NCI-H82 treated with DMSO at 0.1 percent for 48 hours (cell line): Measurements from ENCODE around the gene CEP89.
"Not testable (repeated sequence)": the region's sequence is repeated elsewhere in the genome, so short reads cannot be mapped to it uniquely, and the experiment has no call there.

Experiments
- DNase-seq: peaks from one replicate; lab custom pipeline; 2025; ENCODE audit not compliant: unreplicated experiment; lab: John Stamatoyannopoulos, UW

Gene CEP89

GRCh38 chr19:32969549-32969948 is 2.2 kb downstream of the CEP89 start:
- DNase-seq: no peak

- no peak for DNase-seq
These were observed 5.0 kb downstream of the CEP89 start for GRCh38 chr19:32966750-32967149.

GRCh38 chr19:32945260-32945659 is 26.5 kb downstream of the CEP89 start:
- no peak for DNase-seq

GRCh38 chr19:32941273-32941672 is 30.5 kb downstream of the CEP89 start:
- not testable (repeated sequence) for DNase-seq

- DNase-seq: no peak
These were observed 35.7 kb downstream of the CEP89 start for GRCh38 chr19:32936065-32936464.

GRCh38 chr19:32935629-32936028 is 36.1 kb downstream of the CEP89 start:
- DNase-seq: no peak

- DNase-seq: no peak
These were observed 38.2 kb downstream of the CEP89 start for GRCh38 chr19:32933571-32933970.

- DNase-seq: no peak
These were observed 41.2 kb downstream of the CEP89 start for GRCh38 chr19:32930567-32930966.

- no peak for DNase-seq
These were observed 43.0 kb downstream of the CEP89 start for GRCh38 chr19:32928806-32929205.

- no peak for DNase-seq
These were observed 47.6 kb downstream of the CEP89 start for GRCh38 chr19:32924200-32924599.

- DNase-seq: no peak
These were observed 50.1 kb downstream of the CEP89 start for GRCh38 chr19:32921624-32922023.

- DNase-seq: no peak
These were observed 52.4 kb downstream of the CEP89 start for GRCh38 chr19:32919365-32919764.

GRCh38 chr19:32917616-32917996 is 54.2 kb downstream of the CEP89 start:
- no peak for DNase-seq

GRCh38 chr19:32916969-32917615 is 54.7 kb downstream of the CEP89 start:
- DNase-seq: no peak

GRCh38 chr19:32914879-32915660 is 56.7 kb downstream of the CEP89 start:
- no peak for DNase-seq

GRCh38 chr19:32911467-32911866 is 60.3 kb downstream of the CEP89 start:
- DNase-seq: no peak

GRCh38 chr19:32910874-32911273 is 60.9 kb downstream of the CEP89 start:
- DNase-seq: no peak

- no peak for DNase-seq
These were observed 61.7 kb downstream of the CEP89 start for GRCh38 chr19:32910094-32910493.

- no peak for DNase-seq
These were observed 62.5 kb downstream of the CEP89 start for GRCh38 chr19:32909257-32909656.

- DNase-seq: no peak
These were observed 63.0 kb downstream of the CEP89 start for GRCh38 chr19:32908641-32909190.

GRCh38 chr19:32902448-32902847 is 69.3 kb downstream of the CEP89 start:
- no peak for DNase-seq

- no peak for DNase-seq
These were observed 70.1 kb downstream of the CEP89 start for GRCh38 chr19:32901504-32902161.
